WERI-Rb-1 (cell line): ENCODE results near the gene KIF21A.

Experiments used
- DNase-seq: peaks from one replicate; pipeline ENCODE4 v3.0.0-alpha.2; 2020
- H3K27ac ChIP-seq: fragments of 250-450 bp; sonication (Bioruptor Pico); 2 replicates; pipeline ENCODE4 v1.5.1; 2020; ENCODE audit warnings: mild to moderate bottlenecking, moderate library complexity
- H3K27me3 ChIP-seq: fragments of 250-450 bp; sonication (Bioruptor Pico); 2 replicates; pipeline ENCODE4 v1.5.1; 2021; ENCODE audit warnings: mild to moderate bottlenecking, low read depth, moderate library complexity; ENCODE audit not compliant: insufficient read depth, severe bottlenecking
- H3K36me3 ChIP-seq: fragments of 250-450 bp; sonication (Bioruptor Pico); 2 replicates; pipeline ENCODE4 v1.5.1; 2020; ENCODE audit warnings: mild to moderate bottlenecking, moderate library complexity
- H3K4me3 ChIP-seq: 2 replicates; pipeline ENCODE4 v1.5.1; 2011; ENCODE audit warnings: low read depth, mild to moderate bottlenecking, control low read depth, low read length
- H3K9me3 ChIP-seq: fragments of 250-450 bp; sonication (Bioruptor Pico); 2 replicates; pipeline ENCODE4 v1.5.1; 2021; ENCODE audit warnings: mild to moderate bottlenecking, moderate library complexity; ENCODE audit not compliant: severe bottlenecking
- TF ChIP-seq, protein P1 (sequence below): IDR thresholded peaks from 2 replicates; pipeline ENCODE4 v1.5.1; 2011; ENCODE audit warnings: low read depth, mild to moderate bottlenecking, control low read depth, inconsistent platforms, low read length

Gene KIF21A, protein sequence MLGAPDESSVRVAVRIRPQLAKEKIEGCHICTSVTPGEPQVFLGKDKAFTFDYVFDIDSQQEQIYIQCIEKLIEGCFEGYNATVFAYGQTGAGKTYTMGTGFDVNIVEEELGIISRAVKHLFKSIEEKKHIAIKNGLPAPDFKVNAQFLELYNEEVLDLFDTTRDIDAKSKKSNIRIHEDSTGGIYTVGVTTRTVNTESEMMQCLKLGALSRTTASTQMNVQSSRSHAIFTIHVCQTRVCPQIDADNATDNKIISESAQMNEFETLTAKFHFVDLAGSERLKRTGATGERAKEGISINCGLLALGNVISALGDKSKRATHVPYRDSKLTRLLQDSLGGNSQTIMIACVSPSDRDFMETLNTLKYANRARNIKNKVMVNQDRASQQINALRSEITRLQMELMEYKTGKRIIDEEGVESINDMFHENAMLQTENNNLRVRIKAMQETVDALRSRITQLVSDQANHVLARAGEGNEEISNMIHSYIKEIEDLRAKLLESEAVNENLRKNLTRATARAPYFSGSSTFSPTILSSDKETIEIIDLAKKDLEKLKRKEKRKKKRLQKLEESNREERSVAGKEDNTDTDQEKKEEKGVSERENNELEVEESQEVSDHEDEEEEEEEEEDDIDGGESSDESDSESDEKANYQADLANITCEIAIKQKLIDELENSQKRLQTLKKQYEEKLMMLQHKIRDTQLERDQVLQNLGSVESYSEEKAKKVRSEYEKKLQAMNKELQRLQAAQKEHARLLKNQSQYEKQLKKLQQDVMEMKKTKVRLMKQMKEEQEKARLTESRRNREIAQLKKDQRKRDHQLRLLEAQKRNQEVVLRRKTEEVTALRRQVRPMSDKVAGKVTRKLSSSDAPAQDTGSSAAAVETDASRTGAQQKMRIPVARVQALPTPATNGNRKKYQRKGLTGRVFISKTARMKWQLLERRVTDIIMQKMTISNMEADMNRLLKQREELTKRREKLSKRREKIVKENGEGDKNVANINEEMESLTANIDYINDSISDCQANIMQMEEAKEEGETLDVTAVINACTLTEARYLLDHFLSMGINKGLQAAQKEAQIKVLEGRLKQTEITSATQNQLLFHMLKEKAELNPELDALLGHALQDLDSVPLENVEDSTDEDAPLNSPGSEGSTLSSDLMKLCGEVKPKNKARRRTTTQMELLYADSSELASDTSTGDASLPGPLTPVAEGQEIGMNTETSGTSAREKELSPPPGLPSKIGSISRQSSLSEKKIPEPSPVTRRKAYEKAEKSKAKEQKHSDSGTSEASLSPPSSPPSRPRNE (N-terminal part only)

DNA sequence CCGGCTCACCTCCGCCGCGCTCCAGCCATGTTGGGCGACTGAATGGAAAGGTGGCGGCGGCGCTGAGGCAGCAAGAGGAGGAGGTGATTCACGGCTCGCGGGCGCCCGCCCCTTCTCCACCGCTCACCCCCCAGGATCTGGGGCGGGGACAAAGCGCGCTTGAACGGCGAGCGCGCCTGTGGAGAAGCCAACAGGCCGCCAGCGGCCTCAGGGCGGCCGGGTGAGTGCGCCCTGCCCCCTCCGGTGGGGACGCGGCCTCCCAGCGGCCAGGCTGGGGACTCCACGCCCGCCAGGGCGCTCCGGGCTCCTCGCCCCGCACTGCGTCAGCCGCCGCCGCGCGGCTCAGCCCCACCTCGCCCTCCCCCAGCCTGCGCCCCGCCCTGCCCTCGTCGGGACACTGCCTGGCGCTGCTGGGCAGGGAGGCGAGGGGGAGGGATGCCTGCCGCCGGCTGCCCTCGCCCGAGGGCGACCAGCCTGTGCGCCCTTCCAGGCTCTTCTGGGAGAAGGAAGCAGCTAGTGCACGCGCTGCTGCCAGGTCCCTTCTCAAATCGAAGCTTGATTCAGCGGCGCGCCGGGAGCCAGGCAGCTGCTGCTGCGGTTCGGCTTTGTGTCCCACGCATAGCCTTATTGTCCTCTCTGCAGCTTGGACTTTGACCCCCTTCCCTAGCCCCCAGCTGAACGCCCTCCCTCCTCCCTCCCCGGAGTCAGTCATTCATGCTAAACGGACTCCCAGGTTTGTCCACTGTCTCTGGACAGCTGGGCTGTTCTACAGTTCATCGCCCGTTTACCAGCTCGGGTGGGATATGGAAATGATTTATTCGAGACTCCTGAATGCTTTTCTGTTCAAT lies at the start of gene KIF21A:
Gene KIF21A (minus strand): TSS at position 40 of the 848 bp plus-strand sequence. CDS start 150 bp downstream, outside the sequence.
- no peaks in the 10 kb centered on the region for H3K9me3 ChIP-seq
- peak; percentile 92 for DNase-seq
- H3K4me3 ChIP-seq, result peak within 1 kb of the TSS; percentile 73
- TF ChIP-seq, protein P1, sequence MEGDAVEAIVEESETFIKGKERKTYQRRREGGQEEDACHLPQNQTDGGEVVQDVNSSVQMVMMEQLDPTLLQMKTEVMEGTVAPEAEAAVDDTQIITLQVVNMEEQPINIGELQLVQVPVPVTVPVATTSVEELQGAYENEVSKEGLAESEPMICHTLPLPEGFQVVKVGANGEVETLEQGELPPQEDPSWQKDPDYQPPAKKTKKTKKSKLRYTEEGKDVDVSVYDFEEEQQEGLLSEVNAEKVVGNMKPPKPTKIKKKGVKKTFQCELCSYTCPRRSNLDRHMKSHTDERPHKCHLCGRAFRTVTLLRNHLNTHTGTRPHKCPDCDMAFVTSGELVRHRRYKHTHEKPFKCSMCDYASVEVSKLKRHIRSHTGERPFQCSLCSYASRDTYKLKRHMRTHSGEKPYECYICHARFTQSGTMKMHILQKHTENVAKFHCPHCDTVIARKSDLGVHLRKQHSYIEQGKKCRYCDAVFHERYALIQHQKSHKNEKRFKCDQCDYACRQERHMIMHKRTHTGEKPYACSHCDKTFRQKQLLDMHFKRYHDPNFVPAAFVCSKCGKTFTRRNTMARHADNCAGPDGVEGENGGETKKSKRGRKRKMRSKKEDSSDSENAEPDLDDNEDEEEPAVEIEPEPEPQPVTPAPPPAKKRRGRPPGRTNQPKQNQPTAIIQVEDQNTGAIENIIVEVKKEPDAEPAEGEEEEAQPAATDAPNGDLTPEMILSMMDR, result peak; percentile 74
- H3K27me3 ChIP-seq, result no peaks in the 10 kb centered on the region
- H3K27ac ChIP-seq, result peak within 1 kb of the TSS; percentile 92
- no peaks in the 10 kb centered on the region for H3K36me3 ChIP-seq

DNA sequence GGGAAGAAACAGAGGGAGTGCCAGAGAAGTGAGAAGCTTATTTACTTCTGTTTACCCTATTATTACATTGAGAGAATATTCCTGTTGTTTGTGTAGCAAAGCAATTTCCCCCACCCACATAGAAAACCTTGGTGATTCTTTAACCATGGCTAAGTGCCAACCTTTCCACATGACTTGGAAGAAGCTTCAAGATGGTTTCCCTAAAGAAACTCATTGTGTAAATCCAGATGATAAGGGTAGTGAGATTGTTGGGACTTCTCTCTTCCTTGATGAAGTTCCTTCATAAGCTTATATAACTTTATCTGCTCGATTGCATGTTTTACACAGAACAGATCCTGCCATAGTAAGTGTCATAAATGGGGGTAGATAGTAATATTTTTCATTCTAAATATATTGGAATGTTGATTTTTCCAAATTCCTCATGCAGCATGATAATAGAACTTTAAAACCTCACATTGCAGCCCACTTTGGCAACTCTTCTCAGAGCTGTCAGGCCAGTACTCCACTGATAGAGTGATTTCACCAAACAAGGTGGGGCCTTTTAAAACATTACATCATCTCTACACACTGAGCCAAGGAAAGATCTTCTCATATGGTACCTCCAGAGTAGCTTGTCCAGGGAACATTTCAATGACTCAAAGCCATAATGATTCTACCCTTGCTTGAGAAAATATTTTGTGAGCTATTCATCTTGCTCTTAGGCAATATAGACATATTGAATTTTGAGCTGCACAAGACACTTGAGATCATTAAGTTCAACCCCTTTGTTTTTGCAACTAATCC lies 47.8 kb upstream of the KIF21A start:
- H3K27me3 ChIP-seq, result no peaks in the 10 kb centered on the region
- no peak for DNase-seq
- H3K27ac ChIP-seq, result no peak overlapping the region

DNA sequence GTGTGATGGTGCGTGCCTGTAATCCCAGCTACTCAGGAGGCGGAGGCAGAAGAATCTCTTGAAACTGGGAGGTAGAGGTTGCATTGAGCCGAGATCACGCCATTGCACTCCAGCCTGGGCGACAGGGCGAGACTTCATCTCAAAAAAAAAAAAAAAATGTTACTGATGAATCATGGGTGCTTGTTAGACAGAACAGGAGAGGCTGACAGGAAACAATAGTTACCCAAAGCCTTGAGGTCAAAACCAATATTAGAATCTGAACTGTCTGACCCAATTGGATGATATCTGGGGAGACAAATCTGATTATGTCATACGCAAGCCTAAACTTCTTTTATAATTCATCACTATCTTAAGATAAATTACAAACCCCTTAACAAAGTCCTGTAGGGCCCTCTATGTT lies 40.7 kb upstream of the KIF21A start:
- DNase-seq, result no peak
- TF ChIP-seq, protein P1, result no peak
- Histone ChIP-seq H3K4me3 (no peak overlapping the region), H3K27ac (no peak overlapping the region), H3K27me3 (no peaks in the 10 kb centered on the region), H3K36me3 (no peaks in the 10 kb centered on the region), H3K9me3 (no peaks in the 10 kb centered on the region)

More for the DNA sequence above, 47.8 kb upstream of the KIF21A start:
- H3K9me3 ChIP-seq, result no peaks in the 10 kb centered on the region
- TF ChIP-seq, protein P1, result no peak
- H3K4me3 ChIP-seq, result no peak overlapping the region
- H3K36me3 ChIP-seq, result no peaks in the 10 kb centered on the region

DNA sequence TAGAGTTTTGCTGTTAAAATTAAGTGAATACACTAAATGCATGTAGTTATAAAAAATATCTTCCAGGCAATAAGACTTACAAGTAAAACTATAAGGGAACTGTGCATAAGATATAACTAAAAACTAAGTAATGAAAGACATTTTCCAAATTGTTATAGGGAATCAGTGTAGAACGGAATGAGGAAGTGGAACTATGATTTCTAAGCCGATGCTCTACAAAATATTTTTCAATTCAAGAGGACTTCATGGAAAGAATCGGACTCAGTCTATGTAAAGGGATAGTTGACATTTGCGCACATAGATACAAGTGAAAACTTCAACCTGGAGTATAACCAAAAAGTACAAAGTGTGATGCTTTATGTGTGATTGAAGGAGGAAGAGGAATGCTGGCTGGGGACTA lies 40.1 kb upstream of the KIF21A start:
- TF ChIP-seq, protein P1, result no peak
- Histone ChIP-seq H3K36me3 (no peaks in the 10 kb centered on the region), H3K9me3 (no peaks in the 10 kb centered on the region), H3K4me3 (no peak overlapping the region), H3K27me3 (no peaks in the 10 kb centered on the region), H3K27ac (no peak overlapping the region)
- no peak for DNase-seq
